ENCODE results near the gene KCNG2.

DNA sequence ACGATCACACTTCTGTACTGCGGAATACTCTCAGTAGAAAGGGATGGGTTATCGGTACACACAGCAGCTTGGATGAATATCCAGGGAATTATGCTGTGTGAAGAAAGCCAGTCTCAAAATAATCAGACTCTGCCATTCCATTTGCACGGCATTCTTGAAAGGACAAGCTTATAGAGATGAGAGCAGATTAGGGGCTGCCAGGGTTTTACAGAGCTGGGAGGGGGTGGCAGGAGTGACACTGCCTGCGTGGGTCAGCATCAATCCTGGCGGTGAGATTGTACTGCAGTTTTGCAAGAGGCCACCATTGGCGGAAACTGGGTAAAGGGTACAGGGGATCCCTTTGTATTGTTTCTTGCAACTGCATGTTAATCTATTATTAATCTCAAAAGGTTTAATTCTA lies 16.6 kb downstream of the KCNG2 start:
- TF ChIP-seq CTCF (IDR thresholded peaks at IDR 0.05), result no peak
- TF ChIP-seq POLR2A (IDR thresholded peaks at IDR 0.05), result no peak

All from tibial nerve (tissue), 3 donors.